Stimulated activated CD4-positive, alpha-beta T cell treated with anti-CD3 and anti-CD28 coated beads, Interleukin-12 subunit alpha, Interleukin-12 subunit beta, amount 100 ng/mL, for 24 hours (primary cell): Measurements from ENCODE around the gene ITGBL1.

Source experiments
- DNase-seq, 2 experiments: peaks; one replicate each; pipeline ENCODE4 v3.0.0-alpha.2; 2020; ENCODE audit warnings: low read depth in 2 of 2

Gene ITGBL1

DNA sequence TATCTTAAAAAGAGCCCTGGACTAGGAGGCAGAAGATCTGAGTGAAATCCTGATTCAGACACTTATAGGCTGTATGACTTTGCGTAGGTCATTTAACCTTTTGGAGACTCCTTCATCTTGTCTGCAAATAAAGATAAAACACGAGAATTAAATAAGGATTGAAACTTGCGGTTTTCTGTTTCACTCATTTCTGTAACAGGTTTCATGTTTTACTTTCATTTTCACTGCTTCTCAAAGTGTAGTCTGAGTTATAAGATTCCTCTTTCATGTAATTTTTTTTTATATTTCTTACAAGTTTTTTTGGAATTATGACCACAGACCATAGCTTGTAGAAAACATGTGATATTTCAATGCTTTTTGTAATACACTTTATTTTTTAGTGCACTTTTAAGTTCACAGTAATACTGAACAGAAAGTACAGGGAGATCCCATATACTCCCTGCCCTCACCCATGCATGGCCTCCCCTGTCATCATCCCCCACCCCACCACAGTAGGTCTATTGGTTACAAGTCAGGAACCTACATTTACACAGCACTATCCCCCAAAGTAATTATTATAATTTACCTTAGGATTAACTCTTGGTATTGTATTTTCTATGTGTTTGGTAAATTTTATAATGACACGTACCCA, 174.6 kb downstream of the ITGBL1 start:
- DNase-seq, result peak in 1 of 2 experiments; percentile 7

DNA sequence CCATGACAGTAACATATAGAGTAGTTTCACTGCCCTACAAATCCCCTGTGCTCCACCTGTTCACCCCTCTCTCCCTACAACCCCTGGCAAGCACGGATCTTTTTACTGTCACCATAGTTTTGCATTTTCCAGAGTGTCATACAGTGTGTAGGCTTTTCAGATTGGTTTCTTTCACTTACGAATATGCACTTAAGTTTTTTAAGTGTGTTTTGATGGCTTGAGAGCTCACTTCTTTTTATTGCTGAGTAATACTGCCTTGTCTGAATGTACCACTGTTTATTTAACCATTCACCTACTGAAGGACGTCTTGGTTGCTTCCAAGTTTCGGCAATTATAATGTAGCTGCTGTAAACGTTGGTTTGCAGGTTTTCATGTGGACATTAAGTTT, 175.1 kb downstream of the ITGBL1 start:
- no peak for DNase-seq

DNA sequence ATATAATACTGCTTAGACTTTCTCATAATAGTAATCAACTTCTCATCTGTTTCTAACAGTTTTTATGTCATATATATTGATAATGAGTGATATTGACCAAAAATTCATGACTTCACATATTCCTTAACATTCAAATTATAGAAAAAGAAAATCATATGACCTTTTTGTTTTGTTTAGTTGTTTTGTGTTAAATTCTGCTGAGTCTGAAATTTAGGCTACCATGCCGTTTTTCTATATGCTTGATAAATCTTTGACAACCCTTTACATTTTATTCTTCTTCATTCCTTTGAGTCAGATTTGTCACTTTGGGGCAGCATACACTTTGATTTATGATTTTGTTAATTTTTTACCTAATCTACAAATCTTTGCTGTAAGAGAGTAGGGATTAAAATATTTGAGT, 176.4 kb downstream of the ITGBL1 start:
- no peak for DNase-seq

DNA sequence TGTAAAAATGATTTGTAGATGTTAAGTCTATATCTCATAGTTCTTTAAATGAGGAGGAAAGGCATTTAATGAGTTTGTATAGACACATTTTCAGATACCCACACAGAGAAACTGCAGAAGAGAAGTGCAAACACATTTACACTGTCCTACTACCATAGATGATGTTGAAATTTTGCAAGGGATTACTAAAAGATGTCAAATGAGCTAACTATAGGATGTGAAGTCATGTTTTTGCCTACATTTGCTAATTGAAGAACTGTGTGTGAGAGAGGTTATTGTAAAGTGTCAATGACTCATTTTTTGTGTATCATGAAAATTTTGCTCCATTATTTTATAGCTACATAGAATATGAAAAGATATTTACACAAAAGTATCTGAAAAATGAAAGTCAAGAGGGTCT, 178.9 kb downstream of the ITGBL1 start:
- DNase-seq, result no peak

DNA sequence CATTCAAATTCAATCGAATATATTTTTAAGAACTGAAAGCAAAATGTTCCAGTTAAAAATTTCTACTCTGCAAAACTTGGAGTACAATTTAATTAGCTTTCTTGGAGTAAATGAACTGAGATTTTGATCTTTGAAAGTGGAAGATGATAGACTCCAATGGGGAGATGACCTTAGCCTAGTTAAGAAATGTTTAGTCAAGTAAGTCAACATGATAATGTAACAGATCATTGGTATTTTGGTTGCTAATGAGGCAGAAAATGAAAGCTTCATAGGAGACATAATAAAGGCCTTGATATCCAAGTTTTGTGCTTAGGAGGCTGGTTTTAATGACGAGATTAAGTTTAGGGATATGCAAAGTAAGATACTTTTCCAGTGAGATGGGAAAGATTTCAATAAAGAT, 181.7 kb downstream of the ITGBL1 start:
- DNase-seq, result no peak

DNA sequence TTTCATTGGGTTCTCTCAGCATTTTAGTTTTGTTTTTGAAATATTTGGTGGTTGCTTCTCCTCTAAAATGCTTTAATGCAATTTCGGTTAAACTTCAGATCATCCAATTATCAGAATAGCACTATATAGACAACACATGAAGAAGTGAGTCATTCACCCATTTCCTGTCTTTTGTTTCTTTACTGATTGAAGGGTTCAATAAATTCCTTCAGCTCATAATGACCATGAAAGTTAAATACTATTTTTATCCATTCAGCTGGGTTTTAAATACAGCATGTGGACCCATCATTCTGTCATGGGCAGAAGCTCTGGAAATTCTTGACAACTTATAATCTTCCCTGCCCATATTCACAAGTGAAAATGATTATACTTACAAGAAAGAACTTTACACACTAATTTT, 187.2 kb downstream of the ITGBL1 start:
- DNase-seq, result no peak

DNA sequence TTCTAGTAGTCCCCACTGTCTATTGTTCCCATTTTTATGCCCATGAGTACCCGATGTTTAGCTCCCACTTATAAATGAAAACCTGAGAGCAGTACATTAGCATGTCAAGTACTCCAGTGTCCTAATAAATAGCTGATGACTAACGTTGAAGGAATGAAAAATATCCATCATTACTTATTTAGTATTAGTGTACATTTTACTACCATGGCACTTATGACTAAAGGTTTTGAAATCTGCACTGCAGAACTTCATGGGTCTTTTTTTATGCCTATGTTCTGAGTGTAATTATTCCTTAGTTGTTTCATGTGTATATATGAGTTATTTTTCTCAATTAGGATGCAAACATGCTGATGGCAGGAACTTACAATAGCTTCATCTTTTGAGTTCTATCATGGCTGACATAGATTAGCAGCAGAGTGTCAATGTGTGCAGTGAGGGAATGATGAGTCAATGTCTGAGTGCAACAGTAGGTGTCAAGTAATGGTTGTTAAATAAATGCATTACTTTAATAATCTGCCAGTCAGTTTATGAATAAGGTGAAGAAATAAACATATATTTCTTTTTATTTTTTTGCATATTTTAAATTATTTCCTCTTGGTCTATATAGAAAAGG, 188.4 kb downstream of the ITGBL1 start:
- DNase-seq, result no peak

DNA sequence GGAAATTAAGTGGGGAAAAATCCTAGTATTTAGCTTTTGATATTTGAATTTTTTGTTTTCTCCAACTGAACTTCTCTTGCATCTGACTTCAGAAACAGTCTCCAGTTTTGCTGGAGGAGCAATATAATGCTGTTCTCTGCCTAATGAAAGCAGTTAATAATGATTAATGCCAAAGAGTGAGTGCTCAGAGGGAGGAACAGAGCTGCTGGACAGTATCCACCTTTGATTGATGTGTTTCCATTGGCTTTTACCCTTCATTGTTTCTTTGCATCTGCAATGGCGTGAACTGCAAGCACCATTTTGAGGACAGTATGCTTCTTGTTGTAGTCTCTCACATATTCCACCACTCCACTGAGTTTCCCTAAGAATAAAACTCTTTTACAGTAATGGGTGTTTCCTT, 193.4 kb downstream of the ITGBL1 start:
- DNase-seq, result no peak

DNA sequence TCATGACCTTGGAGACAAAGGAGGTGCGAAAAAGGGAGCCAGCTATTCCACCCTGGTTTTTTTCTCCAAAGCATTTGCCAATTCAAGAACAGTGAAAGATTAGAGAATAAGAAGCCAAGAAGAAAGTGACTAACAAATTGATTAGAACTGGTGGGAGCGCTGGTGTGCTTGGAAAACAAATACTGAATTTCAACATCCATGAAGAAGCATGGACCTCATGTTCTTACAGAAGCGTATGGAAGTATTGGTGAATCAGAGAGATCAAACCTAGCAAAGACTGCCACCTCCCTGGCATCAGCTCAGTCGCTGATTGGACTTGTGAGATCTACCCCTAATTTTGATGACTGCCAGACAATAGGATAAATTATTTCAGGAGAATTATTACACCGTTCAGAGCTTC, 195.3 kb downstream of the ITGBL1 start:
- DNase-seq, result no peak

DNA sequence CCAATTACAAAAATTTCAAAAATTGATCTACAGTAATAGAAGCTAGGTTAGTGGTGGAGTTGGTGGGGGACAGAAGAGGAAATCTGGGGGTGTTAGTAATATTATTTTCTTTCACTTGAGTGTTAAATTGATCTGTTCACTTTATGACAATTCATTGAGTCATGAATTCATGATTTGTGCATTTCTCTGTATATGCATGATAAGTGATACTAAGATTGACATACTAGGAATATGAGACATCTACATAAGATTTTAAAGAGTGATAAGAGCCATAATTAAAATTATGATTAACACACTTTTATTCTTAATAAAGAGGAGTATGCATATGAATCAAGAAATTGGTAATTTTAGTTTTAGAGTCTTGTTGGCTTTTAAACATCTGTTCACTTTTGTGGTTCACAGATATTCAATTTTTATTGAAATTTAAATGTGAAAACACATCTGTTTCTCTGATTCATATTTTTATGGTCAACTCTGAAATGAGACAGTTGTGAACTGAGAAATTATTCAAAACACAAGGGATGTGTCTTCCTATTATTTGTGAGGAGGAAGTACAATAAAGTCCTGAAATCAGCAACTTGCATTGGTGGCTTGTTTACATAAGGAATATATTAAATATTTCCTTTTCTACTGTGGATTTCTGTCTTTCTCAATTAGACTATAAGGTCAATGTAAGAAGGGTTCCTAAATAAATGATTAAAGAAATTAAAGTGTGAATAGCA, 196.5 kb downstream of the ITGBL1 start:
- no peak for DNase-seq

DNA sequence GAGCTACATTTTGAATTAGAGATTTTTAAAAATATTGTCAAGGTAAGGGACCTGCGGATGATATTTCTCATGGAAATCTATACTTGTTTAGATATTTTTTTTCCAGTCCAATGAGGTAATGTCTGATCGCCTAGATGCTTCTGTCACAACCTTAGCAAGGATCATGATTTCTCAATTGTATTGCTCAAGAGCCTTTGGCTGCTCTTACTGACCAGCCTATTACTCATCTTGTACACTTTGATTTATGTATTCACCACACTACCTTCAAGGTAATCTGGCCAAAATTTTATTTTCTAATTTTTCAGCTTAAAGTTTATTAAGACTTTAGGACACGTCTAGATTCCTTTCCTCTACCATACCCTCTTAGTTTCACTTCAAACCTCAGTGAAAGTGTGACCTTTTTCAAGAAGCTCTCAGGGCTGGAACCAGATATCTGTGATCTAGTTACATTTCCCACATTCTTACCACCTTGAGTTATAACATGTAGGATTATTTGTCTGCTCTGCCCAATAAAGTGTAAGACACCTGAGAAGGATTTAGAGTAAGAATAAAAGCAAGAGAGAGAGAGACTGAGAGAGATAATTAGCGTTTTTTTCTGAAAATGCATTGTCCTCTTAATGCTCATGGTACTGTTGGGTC, 197.1 kb downstream of the ITGBL1 start:
- DNase-seq, result no peak

DNA sequence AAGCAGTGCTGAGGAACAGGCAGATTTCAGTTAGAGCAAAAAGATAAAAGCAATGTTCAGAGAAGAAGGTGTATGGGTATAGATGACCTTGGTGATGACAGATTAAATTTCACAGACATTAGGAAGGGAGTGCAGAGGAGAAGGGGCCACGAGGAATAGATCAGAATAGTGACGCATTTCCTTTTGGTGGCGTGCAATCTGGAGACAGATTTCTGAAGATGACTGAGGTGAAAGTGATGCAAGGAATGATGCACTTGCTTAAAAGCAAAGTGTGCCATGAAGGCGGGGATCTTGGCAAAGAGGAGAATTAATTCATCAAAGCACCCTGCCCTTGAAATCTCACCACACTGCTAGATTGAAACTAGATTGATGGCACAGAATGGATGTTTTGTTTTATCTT, 202.4 kb downstream of the ITGBL1 start:
- DNase-seq, result no peak

DNA sequence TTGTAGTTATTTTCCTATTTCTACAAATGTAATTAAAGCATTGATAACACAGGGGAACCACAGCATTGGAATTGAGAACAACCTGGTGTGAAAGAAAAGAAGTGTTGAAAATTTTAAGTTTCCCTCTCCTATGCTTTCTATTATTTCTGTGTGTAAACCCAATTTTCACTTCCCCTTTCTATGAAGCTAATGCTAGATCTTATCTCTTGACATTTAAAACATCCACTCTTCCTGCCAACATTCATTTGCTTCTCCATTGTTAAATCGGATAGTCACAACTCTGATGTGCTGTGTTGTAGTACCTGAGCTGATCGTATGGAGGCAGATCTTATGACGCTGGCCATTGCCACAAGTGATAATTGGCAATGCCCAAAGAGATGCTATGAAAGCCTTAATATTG, 203.0 kb downstream of the ITGBL1 start:
- DNase-seq, result no peak

DNA sequence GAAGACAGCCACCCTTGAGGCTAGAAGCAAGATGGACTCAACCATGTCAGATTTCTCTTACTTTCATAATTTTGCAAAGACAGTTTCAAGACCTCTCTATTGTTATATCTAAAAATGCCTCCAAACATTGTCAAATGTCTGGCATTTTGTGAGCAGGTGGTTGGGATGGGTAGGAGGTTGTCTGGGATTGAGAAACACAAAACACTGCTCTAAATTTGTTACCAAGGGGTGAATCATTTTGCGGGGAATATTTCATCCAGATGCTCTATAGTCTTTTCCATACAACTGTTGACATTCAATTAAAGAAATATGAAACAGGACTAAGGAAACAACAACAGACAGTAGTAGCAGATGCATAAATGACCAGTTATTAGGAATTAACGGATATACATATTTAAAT, 208.2 kb downstream of the ITGBL1 start:
- DNase-seq, result no peak

DNA sequence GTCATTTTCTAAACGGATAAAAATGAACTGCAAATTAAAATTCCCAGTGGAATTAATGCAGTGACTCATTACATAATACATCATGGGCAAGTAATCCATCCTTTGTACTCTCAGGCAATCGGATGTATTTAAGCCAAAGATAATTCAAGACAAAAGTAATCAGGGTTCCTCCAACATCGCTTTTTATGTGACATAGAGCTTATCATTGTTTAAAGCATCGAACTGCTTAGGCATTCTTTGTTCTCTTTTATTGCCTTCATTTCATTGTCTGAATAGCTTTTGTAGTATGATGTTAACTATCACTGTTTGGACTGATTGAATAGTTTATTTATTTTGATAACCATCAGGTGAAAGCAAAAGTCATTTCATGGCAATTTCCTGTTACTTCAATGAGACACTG, 209.4 kb downstream of the ITGBL1 start:
- DNase-seq, result no peak

DNA sequence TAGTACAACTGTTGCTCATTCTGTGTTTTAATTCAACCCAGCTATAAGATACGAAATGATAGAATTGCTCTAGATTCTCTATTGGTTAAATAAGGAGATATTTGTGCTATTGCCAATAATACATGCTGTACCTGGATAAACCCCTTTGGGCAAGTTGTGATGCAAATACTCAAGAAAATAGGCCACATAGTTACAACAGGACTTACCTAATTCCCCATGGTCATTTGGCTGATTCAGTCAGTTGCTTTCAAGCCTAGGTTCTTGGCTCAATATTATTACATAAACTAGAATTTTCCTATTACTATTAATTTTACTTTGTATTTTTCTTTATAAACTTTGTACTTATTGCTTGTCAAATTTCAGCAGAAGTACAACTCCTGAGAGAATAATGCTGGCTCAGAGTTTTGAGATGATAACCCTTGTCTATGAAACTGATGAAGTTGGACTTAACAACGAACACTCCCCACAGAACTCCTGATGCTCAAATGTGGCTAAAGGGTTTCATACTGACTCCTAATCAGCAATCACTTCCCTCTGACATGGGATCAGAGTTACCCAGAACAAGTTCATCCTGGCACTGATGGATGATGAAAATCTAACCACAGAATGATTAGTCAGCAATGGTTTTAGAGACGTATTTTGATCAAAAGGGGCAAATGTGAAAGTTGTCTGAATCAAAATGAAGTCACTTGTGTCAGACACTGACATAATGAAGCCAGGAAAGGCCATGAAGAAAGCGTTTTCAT, 221.1 kb downstream of the ITGBL1 start:
- no peak for DNase-seq

DNA sequence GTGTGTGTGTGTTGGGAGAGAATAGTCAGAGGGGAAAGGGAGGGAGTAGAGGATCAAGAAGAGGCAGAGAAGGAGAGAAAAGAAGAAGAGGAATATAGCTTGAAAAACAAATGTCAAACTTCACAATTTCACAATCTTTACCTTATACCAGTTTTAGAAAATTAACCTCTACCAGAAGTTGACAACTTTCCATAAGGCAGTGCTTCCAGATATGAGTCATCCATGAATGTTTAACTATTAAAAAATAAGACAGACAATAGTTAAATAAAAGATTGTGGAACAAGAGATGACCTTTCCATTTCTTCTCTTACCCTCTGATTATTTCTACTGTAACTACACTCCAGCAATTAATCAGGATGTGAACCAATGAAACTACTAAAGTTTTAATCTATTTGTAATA, 229.4 kb downstream of the ITGBL1 start:
- DNase-seq, result no peak

DNA sequence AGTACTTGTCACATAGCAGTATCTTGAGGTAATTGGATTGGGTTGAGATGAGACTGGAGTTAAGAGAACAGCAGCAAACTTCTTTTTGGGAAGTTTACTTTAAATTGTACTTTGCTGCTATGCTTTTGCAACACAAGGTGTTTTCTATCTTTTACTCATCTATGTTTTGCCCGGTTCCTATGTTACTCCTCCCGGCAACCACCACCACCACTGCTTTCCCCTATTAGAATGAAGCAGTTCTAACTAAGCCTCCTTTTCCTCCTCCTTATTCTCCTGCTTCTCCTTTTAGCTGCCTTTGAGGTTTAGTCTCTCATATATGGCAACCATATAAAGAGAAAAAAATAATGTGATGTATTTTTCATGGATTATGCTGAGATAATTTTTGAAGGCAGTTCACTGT, 233.5 kb downstream of the ITGBL1 start:
- no peak for DNase-seq

DNA sequence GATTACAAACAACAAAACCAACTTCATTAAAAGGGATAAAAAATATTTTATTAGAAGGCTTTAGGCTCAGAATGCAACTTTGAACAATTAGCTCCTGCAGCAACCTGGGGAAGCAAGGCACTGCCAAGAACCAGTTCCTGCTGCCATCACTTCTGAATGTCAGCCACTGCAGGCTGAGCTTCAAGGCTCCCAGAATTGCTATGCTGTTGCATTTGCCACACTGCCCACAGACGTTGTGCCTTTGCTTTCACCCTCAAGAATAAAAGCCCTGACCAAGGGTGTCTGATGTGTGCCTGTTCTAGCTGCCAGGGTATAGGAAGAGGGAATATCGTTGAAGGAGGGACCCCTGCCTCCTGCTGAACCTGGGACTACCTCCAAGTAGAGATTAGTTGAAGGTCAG, 238.4 kb downstream of the ITGBL1 start:
- DNase-seq, result no peak

DNA sequence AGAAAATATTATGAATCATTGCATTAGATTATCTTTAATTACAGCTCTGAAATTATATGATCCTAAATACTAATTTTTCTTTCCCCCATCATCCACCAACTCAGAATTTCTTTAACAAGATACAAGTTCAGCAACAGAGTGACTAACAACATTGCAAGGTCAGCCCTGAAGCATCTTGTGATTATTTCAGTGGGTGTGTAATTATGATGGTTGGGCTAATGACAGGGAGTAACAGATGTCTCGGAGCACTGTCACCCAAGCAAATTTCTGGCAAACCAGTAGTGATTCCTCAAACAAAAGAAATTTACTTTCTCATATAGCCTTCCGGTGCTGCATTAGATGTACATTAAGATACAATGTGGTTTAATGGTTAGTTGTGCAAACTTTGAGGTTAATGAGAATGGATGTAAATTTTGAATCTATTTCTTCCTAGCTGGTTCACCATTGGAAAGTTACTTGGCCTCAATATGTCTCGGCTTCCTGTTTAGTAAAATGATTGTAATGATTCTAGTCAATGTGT, 238.9 kb downstream of the ITGBL1 start:
- DNase-seq, result no peak

DNA sequence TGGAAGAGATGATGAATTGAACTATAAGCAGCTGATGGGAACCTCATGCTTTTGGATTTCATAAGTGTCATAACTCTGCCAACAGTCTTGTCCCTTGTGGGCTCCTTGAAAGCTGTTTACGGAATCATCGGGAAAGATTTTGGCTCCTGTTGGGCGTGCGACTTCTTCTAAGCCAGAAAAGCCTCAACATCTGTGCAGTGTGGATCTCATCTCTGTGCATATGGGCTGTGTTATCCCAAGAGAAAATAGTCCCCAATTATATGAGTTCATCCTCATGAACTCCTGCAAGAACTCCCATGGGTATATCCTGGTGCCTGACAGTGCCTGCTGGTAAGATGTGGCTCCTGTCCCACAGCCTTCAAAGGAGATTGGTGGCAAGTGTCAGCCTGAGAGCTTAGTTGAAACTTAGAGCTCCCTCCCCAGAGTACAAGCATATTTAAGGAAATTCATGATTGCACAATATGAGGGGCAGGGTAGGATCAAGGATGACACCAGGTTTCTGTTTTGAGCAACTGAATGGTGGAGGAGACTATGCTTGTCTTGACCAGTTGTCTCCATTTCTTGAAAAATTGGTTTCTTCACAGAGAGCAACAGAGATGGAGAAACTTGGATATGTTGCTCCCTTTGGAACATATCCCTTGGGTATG, 243.5 kb downstream of the ITGBL1 start:
- no peak for DNase-seq

DNA sequence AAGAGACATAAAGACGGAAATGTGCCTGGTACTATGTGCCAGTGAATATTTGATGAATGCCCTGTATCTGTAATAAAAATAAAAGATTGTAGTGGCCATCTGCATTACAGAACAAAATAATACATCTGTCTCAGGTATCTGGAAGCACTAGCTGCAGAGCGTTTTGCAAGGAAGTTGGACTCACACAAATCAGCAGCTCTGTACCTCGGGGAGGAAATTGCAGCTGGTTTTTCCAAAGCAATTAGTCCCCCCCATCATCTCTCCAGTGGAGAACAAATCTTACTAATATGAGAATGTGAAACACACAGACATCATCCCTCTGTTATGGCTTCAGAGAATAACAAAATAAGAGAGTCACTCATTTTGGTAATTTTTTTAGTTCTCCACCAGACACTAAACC, 245.3 kb downstream of the ITGBL1 start:
- DNase-seq, result no peak
